Keratinocyte (primary cell): ENCODE measurements around the gene SERBP1. TPM values are rescaled to one million over a fixed set of nuclear protein-coding genes. Genes with fewer than 3 reads are reported as not detected.

Experiments used
- DNase-seq: peaks from one replicate; pipeline ENCODE4 v3.0.0-alpha.2; 2011; ENCODE audit warnings: low read depth, missing footprints, low spot score
- FAIRE-seq: peaks from 2 replicates; lab custom pipeline; 2011; peaks lifted over from hg19 to GRCh38; lab: Jason Lieb, UNC
- H2AFZ ChIP-seq: 2 replicates; pipeline ENCODE4 v1.6.0; 2012; ENCODE audit warnings: low read length, control low read depth, inconsistent platforms; ENCODE audit not compliant: control insufficient read depth
- H3K27ac ChIP-seq: 2 replicates; pipeline ENCODE4 v1.5.1; 2011; ENCODE audit warnings: low read length; ENCODE audit not compliant: control insufficient read depth, insufficient read depth
- H3K27me3 ChIP-seq: 3 replicates; pipeline ENCODE4 v1.6.0; 2011; ENCODE audit warnings: low read length; ENCODE audit not compliant: control insufficient read depth, insufficient read depth; ENCODE audit errors: extremely low read depth
- H3K36me3 ChIP-seq, 2 experiments: 2 replicates in 1 of 2; 3 replicates in 1 of 2; pipeline ENCODE4 v1.5.1; 2011; ENCODE audit warnings: low read length in 2 of 2, mild to moderate bottlenecking in 1 of 2; ENCODE audit not compliant: control insufficient read depth in 2 of 2, insufficient read depth in 2 of 2; ENCODE audit errors: extremely low read depth in 1 of 2
- H3K4me1 ChIP-seq: 3 replicates; pipeline ENCODE4 v1.5.1; 2011; ENCODE audit warnings: low read length; ENCODE audit not compliant: control insufficient read depth, insufficient read depth; ENCODE audit errors: extremely low read depth
- H3K4me2 ChIP-seq: 3 replicates; pipeline ENCODE4 v1.6.0; 2011; ENCODE audit warnings: low read depth, low read length; ENCODE audit not compliant: control insufficient read depth, insufficient read depth; ENCODE audit errors: extremely low read depth
- H3K4me3 ChIP-seq, 3 experiments: fragments of 200-600 bp in 1 of 3; sonication (generic) in 1 of 3; 2 replicates in 2 of 3; 3 replicates in 1 of 3; pipeline ENCODE4 v1.5.1; 2011 to 2016; ENCODE audit warnings: low read length in 3 of 3, mild to moderate bottlenecking in 3 of 3, control low read depth in 2 of 3, inconsistent platforms in 1 of 3, low read depth in 1 of 3, mixed read lengths in 1 of 3, mixed run types in 1 of 3, moderate library complexity in 1 of 3; ENCODE audit not compliant: control insufficient read depth in 2 of 3, insufficient read depth in 2 of 3; ENCODE audit errors: extremely low read depth in 1 of 3
- H3K79me2 ChIP-seq: 2 replicates; pipeline ENCODE4 v1.6.0; 2012; ENCODE audit warnings: low read length; ENCODE audit not compliant: control insufficient read depth, insufficient read depth
- H3K9ac ChIP-seq: 3 replicates; pipeline ENCODE4 v1.6.0; 2011; ENCODE audit warnings: low read length; ENCODE audit not compliant: control insufficient read depth, insufficient read depth; ENCODE audit errors: extremely low read depth
- H3K9me1 ChIP-seq: 3 replicates; pipeline ENCODE4 v1.6.0; 2011; ENCODE audit warnings: low read length; ENCODE audit not compliant: control insufficient read depth, insufficient read depth; ENCODE audit errors: extremely low read depth
- H3K9me3 ChIP-seq: 2 replicates; pipeline ENCODE4 v1.5.1; 2012; ENCODE audit warnings: low read depth, low read length; ENCODE audit not compliant: control insufficient read depth
- H4K20me1 ChIP-seq: 3 replicates; pipeline ENCODE4 v1.6.0; 2011; ENCODE audit warnings: low read length; ENCODE audit not compliant: control insufficient read depth, insufficient read depth; ENCODE audit errors: extremely low read depth
- EZH2 ChIP-seq: IDR thresholded peaks from one replicate; pipeline ENCODE4 v1.6.1; 2012; ENCODE audit warnings: inconsistent platforms, mild to moderate bottlenecking, low read length, moderate library complexity
- dilution Hi-C: fragments of 300-500 bp; cut with MboI; formaldehyde crosslinking; loops from one replicate; pipeline ENCODE4 v1.7.0; 2020; ENCODE audit warnings: low sequenced_read_pairs; ENCODE audit not compliant: extremely low pct_ligation_motif_present
- polyA plus RNA-seq, 5 experiments: library from polyadenylated mRNA; depleted of rRNA in 3 of 5; stranded (reverse) in 3 of 5; stranded (forward) in 1 of 5; unstranded in 1 of 5; fragments of >200 nt; gene quantifications; 1 replicate in 1 of 5; 2 replicates in 3 of 5; 3 replicates in 1 of 5; pipeline versions ENCODE4 v1.2.1 to v1.2.3, GENCODE V29; 2011 to 2012; ENCODE audit warnings: missing spikeins in 2 of 5, low read depth in 1 of 5, low replicate concordance in 1 of 5
- TF ChIP-seq, protein P1 (sequence below), 3 experiments: IDR thresholded peaks in 1 of 3; conservative IDR thresholded peaks in 1 of 3; optimal IDR thresholded peaks in 1 of 3; 2 replicates in 2 of 3; 3 replicates in 1 of 3; pipeline versions ENCODE3 to v1.5.1; 2011; ENCODE audit warnings: low read length in 3 of 3, mild to moderate bottlenecking in 3 of 3, moderate library complexity in 2 of 3, control low read depth in 1 of 3, inconsistent platforms in 1 of 3; ENCODE audit not compliant: insufficient read depth in 2 of 3; ENCODE audit errors: extremely low read depth in 1 of 3

The SERBP1 gene
- polyA plus RNA-seq, 1 donor (not counting 4 experiments of a cell fraction or from before 2014, with no cell fraction given): 352 TPM

DNA sequence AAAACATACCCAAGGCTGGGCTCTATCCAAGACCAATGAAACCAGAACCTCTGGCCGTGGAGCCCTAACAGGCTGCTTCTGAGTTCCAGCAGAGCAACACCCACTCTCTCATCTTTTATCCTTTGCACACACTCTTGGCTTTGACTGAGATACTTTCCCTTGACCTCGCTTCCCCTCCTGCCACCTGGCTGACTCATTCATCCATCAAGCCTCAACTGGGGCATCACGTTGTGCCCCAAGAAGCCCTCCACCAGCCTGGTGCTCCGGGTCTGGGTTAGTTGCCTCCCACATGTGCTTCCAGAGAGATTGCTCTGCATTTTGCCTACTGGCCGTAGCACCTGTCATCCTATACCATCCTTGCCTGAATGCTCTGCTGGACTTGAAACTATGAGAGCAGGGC is 34.5 kb upstream of the SERBP1 start:
- Histone ChIP-seq H3K4me3 (no peak overlapping the region), H3K4me1 (peaks cover 36% of the 10 kb centered on the region), H3K9me1 (no peaks in the 10 kb centered on the region), H3K9ac (no peak overlapping the region), H3K36me3 (no peaks in the 10 kb centered on the region), H3K79me2 (no peaks in the 10 kb centered on the region), H3K4me2 (no peak overlapping the region), H4K20me1 (no peaks in the 10 kb centered on the region), H3K27me3 (no peaks in the 10 kb centered on the region), H2AFZ (no peak overlapping the region), H3K9me3 (no peaks in the 10 kb centered on the region), H3K27ac (no peak overlapping the region)
- DNase-seq (no peak), FAIRE-seq (peak; percentile 9)
- no peak for TF ChIP-seq EZH2
- dilution Hi-C loops: no loop called here

DNA sequence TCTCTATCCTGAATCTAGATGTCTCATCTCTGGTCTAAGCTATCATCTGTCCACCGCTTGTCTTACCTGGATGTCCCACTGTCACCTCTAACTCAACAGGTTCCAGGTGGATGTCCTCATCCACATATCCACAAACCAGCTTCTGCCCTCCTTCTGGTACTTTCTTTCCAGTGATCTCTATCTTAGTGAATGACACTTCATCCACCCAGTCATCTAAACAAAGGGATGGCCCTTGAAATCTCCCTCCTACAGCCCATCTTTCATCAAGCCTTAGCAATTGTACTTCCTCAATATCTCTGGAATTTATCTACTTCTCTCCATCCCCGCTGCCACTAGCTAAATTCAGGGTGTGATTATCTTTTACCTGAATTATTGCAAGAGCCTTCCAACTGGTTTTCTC is 33.9 kb upstream of the SERBP1 start:
- FAIRE-seq: no peak
- H3K4me1 ChIP-seq: peaks cover 36% of the 10 kb centered on the region

More for the DNA sequence above, 33.9 kb upstream of the SERBP1 start:
- no peak overlapping the region for H2AFZ ChIP-seq
- DNase-seq: no peak
- no peaks in the 10 kb centered on the region for H3K27me3 ChIP-seq
- no peak overlapping the region for H3K27ac ChIP-seq
- no peak overlapping the region for H3K9ac ChIP-seq
- no peak overlapping the region for H3K4me3 ChIP-seq
- H3K36me3 ChIP-seq: no peaks in the 10 kb centered on the region
- no peaks in the 10 kb centered on the region for H3K79me2 ChIP-seq
- H3K9me3 ChIP-seq: no peaks in the 10 kb centered on the region
- H3K9me1 ChIP-seq: no peaks in the 10 kb centered on the region
- H4K20me1 ChIP-seq: no peaks in the 10 kb centered on the region
- dilution Hi-C loops: no loop called here
- TF ChIP-seq, protein P1, sequence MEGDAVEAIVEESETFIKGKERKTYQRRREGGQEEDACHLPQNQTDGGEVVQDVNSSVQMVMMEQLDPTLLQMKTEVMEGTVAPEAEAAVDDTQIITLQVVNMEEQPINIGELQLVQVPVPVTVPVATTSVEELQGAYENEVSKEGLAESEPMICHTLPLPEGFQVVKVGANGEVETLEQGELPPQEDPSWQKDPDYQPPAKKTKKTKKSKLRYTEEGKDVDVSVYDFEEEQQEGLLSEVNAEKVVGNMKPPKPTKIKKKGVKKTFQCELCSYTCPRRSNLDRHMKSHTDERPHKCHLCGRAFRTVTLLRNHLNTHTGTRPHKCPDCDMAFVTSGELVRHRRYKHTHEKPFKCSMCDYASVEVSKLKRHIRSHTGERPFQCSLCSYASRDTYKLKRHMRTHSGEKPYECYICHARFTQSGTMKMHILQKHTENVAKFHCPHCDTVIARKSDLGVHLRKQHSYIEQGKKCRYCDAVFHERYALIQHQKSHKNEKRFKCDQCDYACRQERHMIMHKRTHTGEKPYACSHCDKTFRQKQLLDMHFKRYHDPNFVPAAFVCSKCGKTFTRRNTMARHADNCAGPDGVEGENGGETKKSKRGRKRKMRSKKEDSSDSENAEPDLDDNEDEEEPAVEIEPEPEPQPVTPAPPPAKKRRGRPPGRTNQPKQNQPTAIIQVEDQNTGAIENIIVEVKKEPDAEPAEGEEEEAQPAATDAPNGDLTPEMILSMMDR (optimal IDR thresholded peaks at IDR 0.05 in 1 of 3, IDR thresholded peaks at IDR 0.05 in 1 of 3, conservative IDR thresholded peaks at IDR 0.05 in 1 of 3; ENCODE audit: extremely low read depth in 1 of 3, insufficient read depth in 2 of 3, low read length in 3 of 3): no peak
- TF ChIP-seq EZH2: no peak
- no peak overlapping the region for H3K4me2 ChIP-seq
